PFSK-1 (cell line): ENCODE data around the gene C16orf78.

Experiments used
- FOXP2 ChIP-seq: optimal IDR thresholded peaks from 2 replicates; pipeline ENCODE3; 2011; ENCODE audit warnings: borderline replicate concordance, control low read depth, inconsistent platforms; ENCODE audit not compliant: insufficient read depth; ENCODE audit errors: extremely low read length, extremely low read depth
- POLR2AphosphoS5 ChIP-seq: IDR thresholded peaks from 2 replicates; pipeline ENCODE4 v1.6.1; 2012; ENCODE audit warnings: low read depth, mild to moderate bottlenecking, control low read depth, low read length, moderate library complexity
- TAF1 ChIP-seq: IDR thresholded peaks from 2 replicates; pipeline ENCODE4 v1.6.1; 2012; ENCODE audit warnings: low read length, control low read depth, borderline replicate concordance; ENCODE audit not compliant: insufficient read depth

GRCh38 chr16:49359591-49359990, 14.0 kb upstream of the C16orf78 start:
- TF ChIP-seq POLR2AphosphoS5 (no peak), FOXP2 (no peak), TAF1 (no peak)
